GM23338 (cell line): ENCODE measurements around the gene GFAP. TPM values are rescaled to one million over a fixed set of nuclear protein-coding genes. Genes with fewer than 3 reads are reported as not detected.

ENCODE experiments used
- ATAC-seq: fragments of 200-7000 bp; cut with Tn5 transposase; 3 replicates; pipeline ENCODE4 v1.9.1; 2020
- DNase-seq: peaks from one replicate; pipeline ENCODE4 v3.0.0-alpha.2; 2015; ENCODE audit warnings: low spot score
- H2AFZ ChIP-seq: fragments of 200-600 bp; sonication (generic); 2 replicates; pipeline ENCODE4 v1.8.0; 2016; ENCODE audit warnings: antibody characterized with exemption, mild to moderate bottlenecking, moderate library complexity
- H3F3A ChIP-seq: fragments of 200-600 bp; sonication (generic); replicated peaks from 2 replicates; pipeline ENCODE4 v1.8.0; 2017; ENCODE audit warnings: antibody characterized with exemption, mixed run types, low read depth
- H3K27ac ChIP-seq: fragments of 200-600 bp; sonication (generic); 2 replicates; pipeline ENCODE4 v1.6.1; 2016; ENCODE audit warnings: low read depth
- H3K27me3 ChIP-seq: fragments of 200-600 bp; sonication (generic); 2 replicates; pipeline ENCODE4 v1.8.0; 2016; ENCODE audit warnings: mild to moderate bottlenecking, mixed run types, moderate library complexity; ENCODE audit not compliant: insufficient read depth
- H3K36me3 ChIP-seq: fragments of 200-600 bp; sonication (generic); 2 replicates; pipeline ENCODE4 v1.8.0; 2016; ENCODE audit warnings: mild to moderate bottlenecking; ENCODE audit not compliant: insufficient read depth
- H3K4me1 ChIP-seq: fragments of 200-600 bp; sonication (generic); 2 replicates; pipeline ENCODE4 v1.8.0; 2016; ENCODE audit warnings: mild to moderate bottlenecking, moderate library complexity; ENCODE audit not compliant: insufficient read depth
- H3K4me2 ChIP-seq: fragments of 200-600 bp; sonication (generic); 2 replicates; pipeline ENCODE4 v1.7.1; 2017; ENCODE audit warnings: mixed run types
- H3K4me3 ChIP-seq: fragments of 200-600 bp; sonication (generic); 2 replicates; pipeline ENCODE4 v1.6.1; 2016; ENCODE audit warnings: mixed run types
- H3K79me2 ChIP-seq: fragments of 200-600 bp; sonication (generic); replicated peaks from 2 replicates; pipeline ENCODE4 v1.8.0; 2017; ENCODE audit warnings: mild to moderate bottlenecking; ENCODE audit not compliant: insufficient read depth
- H3K9me2 ChIP-seq: fragments of 200-600 bp; sonication (generic); 2 replicates; pipeline ENCODE4 v1.8.0; 2017; ENCODE audit not compliant: insufficient read depth
- H4K20me1 ChIP-seq: fragments of 200-600 bp; sonication (generic); replicated peaks from 2 replicates; pipeline ENCODE4 v1.8.0; 2017; ENCODE audit warnings: mild to moderate bottlenecking; ENCODE audit not compliant: insufficient read depth
- H3K27ac Mint-ChIP-seq: 2 replicates; pipeline ENCODE4 v1.8.0; 2020; ENCODE audit warnings: inconsistent platforms, mild to moderate bottlenecking, moderate library complexity, mixed read lengths
- H3K27me3 Mint-ChIP-seq: 3 replicates; pipeline ENCODE4 v1.8.0; 2022; ENCODE audit warnings: low read depth, mild to moderate bottlenecking, moderate library complexity, mixed read lengths, inconsistent platforms; ENCODE audit not compliant: insufficient read depth, poor library complexity
- H3K36me3 Mint-ChIP-seq: 3 replicates; pipeline ENCODE4 v1.8.0; 2021; ENCODE audit warnings: low read depth, mild to moderate bottlenecking, inconsistent platforms, moderate library complexity, mixed read lengths
- H3K4me1 Mint-ChIP-seq: 3 replicates; pipeline ENCODE4 v1.8.0; 2020; ENCODE audit warnings: mild to moderate bottlenecking, inconsistent platforms, mixed read lengths
- H3K4me3 Mint-ChIP-seq: 3 replicates; pipeline ENCODE4 v1.8.0; 2021; ENCODE audit warnings: moderate library complexity, mild to moderate bottlenecking, inconsistent platforms, mixed read lengths
- H3K9me3 Mint-ChIP-seq: 3 replicates; pipeline ENCODE4 v1.8.0; 2020; ENCODE audit warnings: moderate library complexity, mild to moderate bottlenecking, inconsistent platforms, mixed read lengths
- CREB1 ChIP-seq: fragments of 250-450 bp; sonication (Bioruptor Pico); IDR thresholded peaks from 2 replicates; pipeline ENCODE4 v1.5.0; 2020; ENCODE audit warnings: low read depth, mild to moderate bottlenecking, moderate library complexity
- EZH2 ChIP-seq: fragments of 200-600 bp; sonication (generic); IDR thresholded peaks from one replicate; pipeline ENCODE4 v1.8.0; 2017; ENCODE audit warnings: antibody characterized with exemption, mild to moderate bottlenecking, low read depth; ENCODE audit not compliant: unreplicated experiment
- EZH2phosphoT487 ChIP-seq: fragments of 200-600 bp; sonication (generic); IDR thresholded peaks from one replicate; pipeline ENCODE4 v1.8.1; 2018; ENCODE audit warnings: antibody characterized with exemption; ENCODE audit not compliant: unreplicated experiment
- JUNB ChIP-seq: IDR thresholded peaks from one replicate; pipeline ENCODE4 v1.6.1; 2016; ENCODE audit warnings: antibody characterized with exemption; ENCODE audit not compliant: unreplicated experiment
- NANOG ChIP-seq: IDR thresholded peaks from 2 replicates; pipeline ENCODE4 v1.6.1; 2016; ENCODE audit warnings: antibody characterized with exemption, borderline replicate concordance
- POLR2AphosphoS5 ChIP-seq: IDR thresholded peaks from 2 replicates; pipeline ENCODE4 v1.6.1; 2016; ENCODE audit warnings: antibody characterized with exemption, low read depth
- REST ChIP-seq: IDR thresholded peaks from one replicate; pipeline ENCODE4 v1.6.1; 2018; ENCODE audit warnings: antibody characterized with exemption; ENCODE audit not compliant: unreplicated experiment
- STAT1 ChIP-seq: IDR thresholded peaks from one replicate; pipeline ENCODE4 v1.6.1; 2016; ENCODE audit warnings: antibody characterized with exemption; ENCODE audit not compliant: unreplicated experiment
- ZNF114 ChIP-seq: fragments of 250-450 bp; sonication (Bioruptor Pico); IDR thresholded peaks from 2 replicates; pipeline ENCODE4 v1.5.0; 2020; ENCODE audit warnings: mild to moderate bottlenecking, moderate library complexity
- ZNF331 ChIP-seq: fragments of 250-450 bp; sonication (Bioruptor Pico); IDR thresholded peaks from 2 replicates; pipeline ENCODE4 v1.5.0; 2020; ENCODE audit warnings: low read depth, mild to moderate bottlenecking, moderate library complexity
- polyA plus RNA-seq: library from polyadenylated mRNA; unstranded; fragments of >200 nt; fragmentation: Nextera tagmentation; extraction: Ambion mirVana; gene quantifications from 2 replicates; pipeline ENCODE4 v1.2.1, GENCODE V29; 2016
- total RNA-seq: library from RNA; depleted of rRNA; stranded (reverse); fragments of >200 nt; shearing (Covaris generic); gene quantifications from 2 replicates; pipeline ENCODE4 v1.2.3, GENCODE V29; 2014
- TF ChIP-seq, protein P1 (sequence below): fragments of 250-450 bp; sonication (Bioruptor Pico); IDR thresholded peaks from 2 replicates; pipeline ENCODE4 v1.5.0; 2020; ENCODE audit warnings: mild to moderate bottlenecking, moderate library complexity
- TF ChIP-seq, protein P2 (sequence below), 2 experiments: fragments of 200-600 bp in 1 of 2; sonication (generic) in 1 of 2; conservative IDR thresholded peaks; 2 replicates each; pipeline versions ENCODE4 v1.5.1 to v1.6.1; 2016 to 2017; ENCODE audit warnings: antibody characterized with exemption in 2 of 2, low read depth in 2 of 2, mild to moderate bottlenecking in 2 of 2, moderate library complexity in 1 of 2
- TF ChIP-seq, protein P3 (sequence below): IDR thresholded peaks from 2 replicates; pipeline ENCODE4 v1.6.1; 2016; ENCODE audit warnings: antibody characterized with exemption

The GFAP gene
- total and polyA plus RNA-seq, 2 experiments from 2014 or later = 0.15 to 5.1 TPM

- TF ChIP-seq ZNF331 (CRISPR knock-in tag) (no peak), REST (no peak), NANOG (no peak), JUNB (no peak), STAT1 (no peak), EZH2 (no peak), EZH2phosphoT487 (no peak), POLR2AphosphoS5 (no peak), CREB1 (CRISPR knock-in tag) (no peak), ZNF114 (CRISPR knock-in tag) (no peak)
- TF ChIP-seq, protein P1, sequence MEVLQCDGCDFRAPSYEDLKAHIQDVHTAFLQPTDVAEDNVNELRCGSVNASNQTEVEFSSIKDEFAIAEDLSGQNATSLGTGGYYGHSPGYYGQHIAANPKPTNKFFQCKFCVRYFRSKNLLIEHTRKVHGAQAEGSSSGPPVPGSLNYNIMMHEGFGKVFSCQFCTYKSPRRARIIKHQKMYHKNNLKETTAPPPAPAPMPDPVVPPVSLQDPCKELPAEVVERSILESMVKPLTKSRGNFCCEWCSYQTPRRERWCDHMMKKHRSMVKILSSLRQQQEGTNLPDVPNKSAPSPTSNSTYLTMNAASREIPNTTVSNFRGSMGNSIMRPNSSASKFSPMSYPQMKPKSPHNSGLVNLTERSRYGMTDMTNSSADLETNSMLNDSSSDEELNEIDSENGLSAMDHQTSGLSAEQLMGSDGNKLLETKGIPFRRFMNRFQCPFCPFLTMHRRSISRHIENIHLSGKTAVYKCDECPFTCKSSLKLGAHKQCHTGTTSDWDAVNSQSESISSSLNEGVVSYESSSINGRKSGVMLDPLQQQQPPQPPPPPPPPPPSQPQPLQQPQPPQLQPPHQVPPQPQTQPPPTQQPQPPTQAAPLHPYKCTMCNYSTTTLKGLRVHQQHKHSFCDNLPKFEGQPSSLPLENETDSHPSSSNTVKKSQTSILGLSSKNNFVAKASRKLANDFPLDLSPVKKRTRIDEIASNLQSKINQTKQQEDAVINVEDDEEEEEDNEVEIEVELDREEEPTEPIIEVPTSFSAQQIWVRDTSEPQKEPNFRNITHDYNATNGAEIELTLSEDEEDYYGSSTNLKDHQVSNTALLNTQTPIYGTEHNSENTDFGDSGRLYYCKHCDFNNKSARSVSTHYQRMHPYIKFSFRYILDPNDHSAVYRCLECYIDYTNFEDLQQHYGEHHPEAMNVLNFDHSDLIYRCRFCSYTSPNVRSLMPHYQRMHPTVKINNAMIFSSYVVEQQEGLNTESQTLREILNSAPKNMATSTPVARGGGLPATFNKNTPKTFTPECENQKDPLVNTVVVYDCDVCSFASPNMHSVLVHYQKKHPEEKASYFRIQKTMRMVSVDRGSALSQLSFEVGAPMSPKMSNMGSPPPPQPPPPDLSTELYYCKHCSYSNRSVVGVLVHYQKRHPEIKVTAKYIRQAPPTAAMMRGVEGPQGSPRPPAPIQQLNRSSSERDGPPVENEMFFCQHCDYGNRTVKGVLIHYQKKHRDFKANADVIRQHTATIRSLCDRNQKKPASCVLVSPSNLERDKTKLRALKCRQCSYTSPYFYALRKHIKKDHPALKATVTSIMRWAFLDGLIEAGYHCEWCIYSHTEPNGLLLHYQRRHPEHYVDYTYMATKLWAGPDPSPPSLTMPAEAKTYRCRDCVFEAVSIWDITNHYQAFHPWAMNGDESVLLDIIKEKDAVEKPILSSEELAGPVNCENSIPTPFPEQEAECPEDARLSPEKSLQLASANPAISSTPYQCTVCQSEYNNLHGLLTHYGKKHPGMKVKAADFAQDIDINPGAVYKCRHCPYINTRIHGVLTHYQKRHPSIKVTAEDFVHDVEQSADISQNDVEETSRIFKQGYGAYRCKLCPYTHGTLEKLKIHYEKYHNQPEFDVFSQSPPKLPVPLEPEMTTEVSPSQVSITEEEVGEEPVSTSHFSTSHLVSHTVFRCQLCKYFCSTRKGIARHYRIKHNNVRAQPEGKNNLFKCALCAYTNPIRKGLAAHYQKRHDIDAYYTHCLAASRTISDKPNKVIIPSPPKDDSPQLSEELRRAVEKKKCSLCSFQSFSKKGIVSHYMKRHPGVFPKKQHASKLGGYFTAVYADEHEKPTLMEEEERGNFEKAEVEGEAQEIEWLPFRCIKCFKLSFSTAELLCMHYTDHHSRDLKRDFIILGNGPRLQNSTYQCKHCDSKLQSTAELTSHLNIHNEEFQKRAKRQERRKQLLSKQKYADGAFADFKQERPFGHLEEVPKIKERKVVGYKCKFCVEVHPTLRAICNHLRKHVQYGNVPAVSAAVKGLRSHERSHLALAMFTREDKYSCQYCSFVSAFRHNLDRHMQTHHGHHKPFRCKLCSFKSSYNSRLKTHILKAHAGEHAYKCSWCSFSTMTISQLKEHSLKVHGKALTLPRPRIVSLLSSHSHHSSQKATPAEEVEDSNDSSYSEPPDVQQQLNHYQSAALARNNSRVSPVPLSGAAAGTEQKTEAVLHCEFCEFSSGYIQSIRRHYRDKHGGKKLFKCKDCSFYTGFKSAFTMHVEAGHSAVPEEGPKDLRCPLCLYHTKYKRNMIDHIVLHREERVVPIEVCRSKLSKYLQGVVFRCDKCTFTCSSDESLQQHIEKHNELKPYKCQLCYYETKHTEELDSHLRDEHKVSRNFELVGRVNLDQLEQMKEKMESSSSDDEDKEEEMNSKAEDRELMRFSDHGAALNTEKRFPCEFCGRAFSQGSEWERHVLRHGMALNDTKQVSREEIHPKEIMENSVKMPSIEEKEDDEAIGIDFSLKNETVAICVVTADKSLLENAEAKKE (CRISPR knock-in tag) = no peak
- TF ChIP-seq, protein P2, sequence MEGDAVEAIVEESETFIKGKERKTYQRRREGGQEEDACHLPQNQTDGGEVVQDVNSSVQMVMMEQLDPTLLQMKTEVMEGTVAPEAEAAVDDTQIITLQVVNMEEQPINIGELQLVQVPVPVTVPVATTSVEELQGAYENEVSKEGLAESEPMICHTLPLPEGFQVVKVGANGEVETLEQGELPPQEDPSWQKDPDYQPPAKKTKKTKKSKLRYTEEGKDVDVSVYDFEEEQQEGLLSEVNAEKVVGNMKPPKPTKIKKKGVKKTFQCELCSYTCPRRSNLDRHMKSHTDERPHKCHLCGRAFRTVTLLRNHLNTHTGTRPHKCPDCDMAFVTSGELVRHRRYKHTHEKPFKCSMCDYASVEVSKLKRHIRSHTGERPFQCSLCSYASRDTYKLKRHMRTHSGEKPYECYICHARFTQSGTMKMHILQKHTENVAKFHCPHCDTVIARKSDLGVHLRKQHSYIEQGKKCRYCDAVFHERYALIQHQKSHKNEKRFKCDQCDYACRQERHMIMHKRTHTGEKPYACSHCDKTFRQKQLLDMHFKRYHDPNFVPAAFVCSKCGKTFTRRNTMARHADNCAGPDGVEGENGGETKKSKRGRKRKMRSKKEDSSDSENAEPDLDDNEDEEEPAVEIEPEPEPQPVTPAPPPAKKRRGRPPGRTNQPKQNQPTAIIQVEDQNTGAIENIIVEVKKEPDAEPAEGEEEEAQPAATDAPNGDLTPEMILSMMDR (conservative IDR thresholded peaks at IDR 0.05; ENCODE audit: low read depth in 2 of 2) = no peak
- TF ChIP-seq, protein P3, sequence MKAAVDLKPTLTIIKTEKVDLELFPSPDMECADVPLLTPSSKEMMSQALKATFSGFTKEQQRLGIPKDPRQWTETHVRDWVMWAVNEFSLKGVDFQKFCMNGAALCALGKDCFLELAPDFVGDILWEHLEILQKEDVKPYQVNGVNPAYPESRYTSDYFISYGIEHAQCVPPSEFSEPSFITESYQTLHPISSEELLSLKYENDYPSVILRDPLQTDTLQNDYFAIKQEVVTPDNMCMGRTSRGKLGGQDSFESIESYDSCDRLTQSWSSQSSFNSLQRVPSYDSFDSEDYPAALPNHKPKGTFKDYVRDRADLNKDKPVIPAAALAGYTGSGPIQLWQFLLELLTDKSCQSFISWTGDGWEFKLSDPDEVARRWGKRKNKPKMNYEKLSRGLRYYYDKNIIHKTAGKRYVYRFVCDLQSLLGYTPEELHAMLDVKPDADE = no peak
- Histone ChIP-seq H3K4me2 (peak overlapping the region; percentile 78), H3F3A (peaks cover 10% of the 10 kb centered on the region; the same call in 1 of the 2 replicates), H3K4me3 (peak overlapping the region; percentile 68; the same call in 1 of the 2 replicates), H4K20me1 (no peaks in the 10 kb centered on the region), H3K9me2 (no peaks in the 10 kb centered on the region), H3K27me3 (peaks cover 17% of the 10 kb centered on the region), H3K36me3 (no peaks in the 10 kb centered on the region), H3K4me1 (no peaks in the 10 kb centered on the region; the same call in none of the 2 replicates), H3K79me2 (no peaks in the 10 kb centered on the region), H2AFZ (peak overlapping the region; percentile 98; the same call in 1 of the 2 replicates), H3K27ac (no peak overlapping the region)
- H3K36me3 Mint-ChIP-seq = no peaks in the 10 kb centered on the region; the same call in 2 of the 3 replicates
- peaks cover 15% of the 10 kb centered on the region for H3K4me1 Mint-ChIP-seq
- H3K9me3 Mint-ChIP-seq = no peaks in the 10 kb centered on the region
- H3K27me3 Mint-ChIP-seq = peaks cover 24% of the 10 kb centered on the region
- DNase-seq (no peak), ATAC-seq (no peak)
- peak overlapping the region; percentile 67 for H3K4me3 Mint-ChIP-seq
- no peak overlapping the region for H3K27ac Mint-ChIP-seq
Observed at GRCh38 chr17:44910231-44911106, 4.8 kb downstream of the GFAP start.
